Breast epithelium (tissue), 4 donors: ENCODE measurements around the gene CYB561A3. TPM values are rescaled to one million over a fixed set of nuclear protein-coding genes. Genes with fewer than 3 reads are reported as not detected.
"Not testable (repeated sequence)": the region's sequence is repeated elsewhere in the genome, so short reads cannot be mapped to it uniquely, and the experiment has no call there.

ENCODE experiments used
- DNase-seq, 2 donors: peaks; one replicate each; pipeline ENCODE4 v3.0.0-alpha.2; 2019; ENCODE audit warnings: low spot score in 2 of 2
- H3K27ac ChIP-seq, 2 donors: fragments of 200-600 bp; sonication (generic) in 1 of 2; one replicate each; pipeline ENCODE4 v1.5.1; 2016 to 2019; ENCODE audit warnings: mild to moderate bottlenecking in 1 of 2
- H3K27me3 ChIP-seq, 2 donors: fragments of 200-600 bp; sonication (generic) in 1 of 2; one replicate each; pipeline versions ENCODE4 v1.5.1 to v1.6.0; 2017 to 2019; ENCODE audit warnings: control low read depth in 1 of 2, mild to moderate bottlenecking in 1 of 2
- H3K36me3 ChIP-seq: fragments of 200-600 bp; one replicate; pipeline ENCODE4 v1.5.1; 2019
- H3K4me1 ChIP-seq, 2 donors: fragments of 200-600 bp; sonication (generic); one replicate each; pipeline ENCODE4 v1.5.1; 2016 to 2019; ENCODE audit warnings: control low read depth in 1 of 2
- H3K4me3 ChIP-seq, 3 donors: fragments of 200-600 bp; sonication (generic); 1 replicate in 2 of 3; 2 replicates in 1 of 3; pipeline ENCODE4 v1.5.1; 2016 to 2019; ENCODE audit warnings: mild to moderate bottlenecking in 3 of 3, moderate library complexity in 2 of 3
- H3K9me3 ChIP-seq, 2 donors: fragments of 200-600 bp; sonication (generic) in 1 of 2; one replicate each; pipeline ENCODE4 v1.5.1; 2016 to 2019; ENCODE audit warnings: control low read depth in 1 of 2
- CTCF ChIP-seq, 3 donors: fragments of 450-650 bp; IDR thresholded peaks; one replicate each; pipeline ENCODE4 v1.5.1; 2016 to 2017; ENCODE audit warnings: antibody characterized with exemption in 3 of 3, mild to moderate bottlenecking in 3 of 3, moderate library complexity in 3 of 3
- POLR2A ChIP-seq: fragments of 450-650 bp; IDR thresholded peaks from one replicate; pipeline ENCODE4 v1.6.1; 2016; ENCODE audit warnings: antibody characterized with exemption, mild to moderate bottlenecking, moderate library complexity
- POLR2AphosphoS5 ChIP-seq, 3 donors: sonication (generic); formaldehyde crosslinking; IDR thresholded peaks; one replicate each; pipeline ENCODE4 v1.6.1; 2017; ENCODE audit warnings: antibody characterized with exemption in 3 of 3
- intact Hi-C: fragments of 100-400 bp; cut with DNase I; formaldehyde crosslinking; loops from one replicate; pipeline ENCODE4 v1.15.1; 2023; ENCODE audit warnings: low total_unique reads
- total RNA-seq, 3 donors: library from RNA; depleted of rRNA; stranded (reverse); fragments of >200 nt; gene quantifications; one replicate each; pipeline ENCODE4 v1.1.0, GENCODE V29; 2016

CYB561A3 gene
- total RNA-seq, 3 donors from 2014 or later = 36.7 to 46.9 (median 44.3) TPM

- no peak for TF ChIP-seq POLR2AphosphoS5 (IDR thresholded peaks at IDR 0.05)
- no peak for TF ChIP-seq POLR2A
- no peak for TF ChIP-seq CTCF (IDR thresholded peaks at IDR 0.05)
- H3K4me1 ChIP-seq = no peaks in the 10 kb centered on the region
- no peak overlapping the region for H3K4me3 ChIP-seq
- H3K36me3 ChIP-seq = no peaks in the 10 kb centered on the region
- H3K9me3 ChIP-seq = no peaks in the 10 kb centered on the region
- intact Hi-C loops = loop anchor here (5.0 kb wide), 1 partner anchor 47 kb away; no protein-coding TSS in a partner anchor
- no peaks in the 10 kb centered on the region for H3K27me3 ChIP-seq
- DNase-seq = no peak
- H3K27ac ChIP-seq = no peak overlapping the region
Observed at GRCh38 chr11:61384271-61385242, 22.9 kb upstream of the CYB561A3 start.

- H3K4me1 ChIP-seq, H3K27me3 ChIP-seq, H3K27ac ChIP-seq, H3K4me3 ChIP-seq, H3K36me3 ChIP-seq, DNase-seq, H3K9me3 ChIP-seq: not testable (repeated sequence)
- intact Hi-C loops = loop anchor here (5.0 kb wide), 1 partner anchor 47 kb away; no protein-coding TSS in a partner anchor
Observed at GRCh38 chr11:61383859-61384258, 22.2 kb upstream of the CYB561A3 start.

GRCh38 chr11:61380884-61381283, 19.2 kb upstream of the CYB561A3 start:
- Histone ChIP-seq H3K27ac (no peak overlapping the region), H3K4me1 (no peaks in the 10 kb centered on the region), H3K9me3 (no peaks in the 10 kb centered on the region), H3K4me3 (no peak overlapping the region), H3K36me3 (no peaks in the 10 kb centered on the region), H3K27me3 (no peaks in the 10 kb centered on the region)
- DNase-seq = no peak
- no peak for TF ChIP-seq CTCF (IDR thresholded peaks at IDR 0.05)
- TF ChIP-seq POLR2AphosphoS5 (IDR thresholded peaks at IDR 0.05) = no peak
- TF ChIP-seq POLR2A = no peak
- intact Hi-C loops = loop anchor here (5.0 kb wide), 1 partner anchor 44 kb away; no protein-coding TSS in a partner anchor

GRCh38 chr11:61378713-61379313, 17.1 kb upstream of the CYB561A3 start:
- Histone ChIP-seq H3K27ac (peak overlapping the region; percentile 80 to 87), H3K27me3 (no peaks in the 10 kb centered on the region), H3K36me3 (no peaks in the 10 kb centered on the region), H3K9me3 (no peaks in the 10 kb centered on the region), H3K4me1 (no peaks in the 10 kb centered on the region), H3K4me3 (no peak overlapping the region)
- TF ChIP-seq POLR2A (no peak), POLR2AphosphoS5 (IDR thresholded peaks at IDR 0.05) (peak in 2 of 3 donors; percentile 57 to 81)
- DNase-seq = peak in 1 of 2 donors; percentile 54
- intact Hi-C loops = no loop called here

- intact Hi-C loops = no loop called here
- no peak for DNase-seq
- H3K4me3 ChIP-seq = no peak overlapping the region
- H3K27me3 ChIP-seq = no peaks in the 10 kb centered on the region
- H3K27ac ChIP-seq = no peak overlapping the region
- H3K9me3 ChIP-seq = no peaks in the 10 kb centered on the region
- H3K36me3 ChIP-seq = no peaks in the 10 kb centered on the region
- no peaks in the 10 kb centered on the region for H3K4me1 ChIP-seq
- TF ChIP-seq CTCF (IDR thresholded peaks at IDR 0.05) (no peak), POLR2A (no peak), POLR2AphosphoS5 (IDR thresholded peaks at IDR 0.05) (no peak)
Observed at GRCh38 chr11:61377461-61378160, 15.9 kb upstream of the CYB561A3 start.
